K562 (cell line): ENCODE data around the gene UBE2D2. TPM values are rescaled to one million over a fixed set of nuclear protein-coding genes. Genes with fewer than 3 reads are reported as not detected.
A peak's percentile ranks its signal among the peaks of the same experiment; 100 is the strongest.

Source experiments
- GATAD2B ChIP-seq: fragments of 450-650 bp; IDR thresholded peaks from 2 replicates; pipeline ENCODE4 v1.6.1; 2017; ENCODE audit warnings: mild to moderate bottlenecking, borderline replicate concordance
- HNRNPLL ChIP-seq: fragments of 200-400 bp; formaldehyde crosslinking; IDR thresholded peaks from 2 replicates; pipeline ENCODE4 v1.6.1; 2017; ENCODE audit warnings: low read length, low read depth, mild to moderate bottlenecking; ENCODE audit not compliant: poor library complexity, severe bottlenecking
- LEF1 ChIP-seq: fragments of 450-650 bp; IDR thresholded peaks from 2 replicates; pipeline ENCODE4 v1.6.1; 2016; ENCODE audit warnings: mild to moderate bottlenecking
- NCOA6 ChIP-seq: fragments of 450-650 bp; IDR thresholded peaks from 2 replicates; pipeline ENCODE4 v1.6.1; 2017; ENCODE audit warnings: mild to moderate bottlenecking
- ZNF140 ChIP-seq: fragments of 250-450 bp; sonication (Bioruptor Pico); IDR thresholded peaks from 2 replicates; pipeline ENCODE4 v1.8.0; 2021; ENCODE audit warnings: moderate library complexity, mild to moderate bottlenecking, inconsistent platforms
- ZNF146 ChIP-seq: IDR thresholded peaks from one replicate; pipeline ENCODE4 v1.6.1; 2018; ENCODE audit warnings: missing compliant biosample characterization; ENCODE audit not compliant: unreplicated experiment
- polyA plus RNA-seq, 8 experiments: library from polyadenylated mRNA; depleted of rRNA in 4 of 8; stranded (reverse) in 5 of 8; unstranded in 3 of 8; fragments of >200 nt; fragmentation: Nextera tagmentation in 2 of 8; fragmentation: Illumina TruSeq in 1 of 8; extraction: Ambion mirVana in 2 of 8; extraction: Trizol in 1 of 8; gene quantifications; 2 replicates each; pipeline versions ENCODE4 v1.2.1 to v1.2.3, GENCODE V29; 2011 to 2014; ENCODE audit warnings: inconsistent platforms in 1 of 8, missing spikeins in 1 of 8
- total RNA-seq, 7 experiments: library from RNA; depleted of rRNA in 6 of 7; stranded (reverse); fragments of >200 nt in 6 of 7; fragmentation: Illumina TruSeq in 2 of 7; extraction: Trizol in 2 of 7; gene quantifications; 2 replicates each; pipeline versions ENCODE4 v1.2.1 to v1.2.3, GENCODE V29; 2011 to 2021; ENCODE audit warnings: low replicate concordance in 1 of 7
- TF ChIP-seq, protein P1 (sequence below), 3 experiments: IDR thresholded peaks in 2 of 3; conservative IDR thresholded peaks in 1 of 3; 2 replicates each; pipeline ENCODE4 v1.5.1; 2011 to 2012; ENCODE audit warnings: low read length in 3 of 3, mild to moderate bottlenecking in 3 of 3, control low read depth in 2 of 3, improper control_type of control experiment in 1 of 3, inconsistent platforms in 1 of 3, low read depth in 1 of 3, mixed read lengths in 1 of 3, moderate library complexity in 1 of 3; ENCODE audit not compliant: insufficient read depth in 2 of 3
- TF ChIP-seq, protein P2 (sequence below): fragments of 450-650 bp; IDR thresholded peaks from 2 replicates; pipeline ENCODE4 v1.6.1; 2016; ENCODE audit warnings: missing biosample characterization, missing genetic modification characterization
- TF ChIP-seq, protein P3 (sequence below): fragments of 450-650 bp; IDR thresholded peaks from 2 replicates; pipeline ENCODE4 v1.6.1; 2018; ENCODE audit warnings: mild to moderate bottlenecking, low read depth; ENCODE audit not compliant: partially characterized antibody
- TF ChIP-seq, protein P4 (sequence below): fragments of 450-650 bp; IDR thresholded peaks from 2 replicates; pipeline ENCODE4 v1.6.1; 2016; ENCODE audit warnings: borderline replicate concordance
- TF ChIP-seq, protein P5 (sequence below): fragments of 250-450 bp; sonication (Bioruptor Pico); IDR thresholded peaks from 2 replicates; pipeline ENCODE4 v1.5.0; 2020; ENCODE audit warnings: mild to moderate bottlenecking, borderline replicate concordance
- TF ChIP-seq, protein P6 (sequence below): IDR thresholded peaks from 2 replicates; pipeline ENCODE4 v1.6.1; 2011; ENCODE audit not compliant: insufficient read length; ENCODE audit errors: extremely low read depth
- TF ChIP-seq, protein P7 (sequence below): sonication (generic); formaldehyde crosslinking; IDR thresholded peaks from 2 replicates; pipeline ENCODE4 v1.8.0; 2022; ENCODE audit warnings: mild to moderate bottlenecking, missing genetic modification reagents

The UBE2D2 gene
- total and polyA plus RNA-seq, 9 of the 15 experiments (the other 6 are each of a cell fraction or from before 2014, with no cell fraction given): 53.6 to 198 (median 122) TPM

DNA sequence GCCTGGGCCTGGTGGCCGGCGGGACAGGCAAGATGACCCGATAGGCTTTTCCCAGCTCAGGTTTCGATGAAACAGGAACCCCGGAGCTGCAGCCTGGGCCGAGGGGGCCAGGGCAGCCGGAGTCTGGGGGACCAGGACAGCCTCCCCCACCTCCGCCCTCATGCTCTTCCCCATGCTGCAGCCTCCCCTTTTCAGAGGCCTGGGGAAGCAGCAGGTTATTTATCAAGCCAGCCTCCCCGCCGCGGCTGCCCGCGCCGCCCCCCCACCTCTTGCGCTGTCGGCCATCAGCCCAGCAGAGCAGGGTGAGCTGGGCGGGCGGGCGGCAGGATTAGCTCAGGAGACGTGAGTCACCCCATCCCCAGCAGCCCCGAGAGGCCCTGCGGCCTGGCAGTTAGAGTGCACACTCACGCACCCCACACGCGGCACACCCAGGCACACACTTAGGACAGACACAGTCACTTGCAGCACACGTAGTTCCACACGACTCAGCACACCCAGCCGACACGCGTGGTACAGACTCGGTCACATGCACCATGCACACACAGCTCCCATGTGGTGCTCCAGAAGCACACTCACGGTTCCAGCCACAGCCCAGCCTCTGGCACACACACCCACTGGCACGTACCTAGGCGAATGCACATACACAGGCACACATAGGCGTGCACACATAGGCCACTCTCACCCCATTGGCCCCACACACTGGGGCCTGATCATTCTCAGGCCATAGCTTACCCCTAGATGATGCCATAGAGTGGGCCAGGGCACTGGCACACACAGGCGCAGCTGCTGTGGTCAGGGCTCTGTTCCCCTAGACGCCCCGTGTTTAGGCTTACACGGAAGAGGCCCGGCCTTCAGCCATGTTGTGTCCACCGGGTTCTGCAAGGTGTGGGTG is 100.0 kb downstream of the UBE2D2 start (continued):
- TF ChIP-seq, protein P1, sequence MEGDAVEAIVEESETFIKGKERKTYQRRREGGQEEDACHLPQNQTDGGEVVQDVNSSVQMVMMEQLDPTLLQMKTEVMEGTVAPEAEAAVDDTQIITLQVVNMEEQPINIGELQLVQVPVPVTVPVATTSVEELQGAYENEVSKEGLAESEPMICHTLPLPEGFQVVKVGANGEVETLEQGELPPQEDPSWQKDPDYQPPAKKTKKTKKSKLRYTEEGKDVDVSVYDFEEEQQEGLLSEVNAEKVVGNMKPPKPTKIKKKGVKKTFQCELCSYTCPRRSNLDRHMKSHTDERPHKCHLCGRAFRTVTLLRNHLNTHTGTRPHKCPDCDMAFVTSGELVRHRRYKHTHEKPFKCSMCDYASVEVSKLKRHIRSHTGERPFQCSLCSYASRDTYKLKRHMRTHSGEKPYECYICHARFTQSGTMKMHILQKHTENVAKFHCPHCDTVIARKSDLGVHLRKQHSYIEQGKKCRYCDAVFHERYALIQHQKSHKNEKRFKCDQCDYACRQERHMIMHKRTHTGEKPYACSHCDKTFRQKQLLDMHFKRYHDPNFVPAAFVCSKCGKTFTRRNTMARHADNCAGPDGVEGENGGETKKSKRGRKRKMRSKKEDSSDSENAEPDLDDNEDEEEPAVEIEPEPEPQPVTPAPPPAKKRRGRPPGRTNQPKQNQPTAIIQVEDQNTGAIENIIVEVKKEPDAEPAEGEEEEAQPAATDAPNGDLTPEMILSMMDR (IDR thresholded peaks at IDR 0.05 in 2 of 3, conservative IDR thresholded peaks at IDR 0.05 in 1 of 3; ENCODE audit: insufficient read depth in 2 of 3, low read depth in 1 of 3, low read length in 3 of 3): 0 out of 6 replicates have a peak, but pooled peaks of 1 of the 3 experiments have one; percentile 2
- TF ChIP-seq, protein P2, sequence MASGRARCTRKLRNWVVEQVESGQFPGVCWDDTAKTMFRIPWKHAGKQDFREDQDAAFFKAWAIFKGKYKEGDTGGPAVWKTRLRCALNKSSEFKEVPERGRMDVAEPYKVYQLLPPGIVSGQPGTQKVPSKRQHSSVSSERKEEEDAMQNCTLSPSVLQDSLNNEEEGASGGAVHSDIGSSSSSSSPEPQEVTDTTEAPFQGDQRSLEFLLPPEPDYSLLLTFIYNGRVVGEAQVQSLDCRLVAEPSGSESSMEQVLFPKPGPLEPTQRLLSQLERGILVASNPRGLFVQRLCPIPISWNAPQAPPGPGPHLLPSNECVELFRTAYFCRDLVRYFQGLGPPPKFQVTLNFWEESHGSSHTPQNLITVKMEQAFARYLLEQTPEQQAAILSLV (tag): peak; percentile 74
- TF ChIP-seq NCOA6: no peak
- peak; percentile 50 for TF ChIP-seq HNRNPLL
- TF ChIP-seq, protein P3, sequence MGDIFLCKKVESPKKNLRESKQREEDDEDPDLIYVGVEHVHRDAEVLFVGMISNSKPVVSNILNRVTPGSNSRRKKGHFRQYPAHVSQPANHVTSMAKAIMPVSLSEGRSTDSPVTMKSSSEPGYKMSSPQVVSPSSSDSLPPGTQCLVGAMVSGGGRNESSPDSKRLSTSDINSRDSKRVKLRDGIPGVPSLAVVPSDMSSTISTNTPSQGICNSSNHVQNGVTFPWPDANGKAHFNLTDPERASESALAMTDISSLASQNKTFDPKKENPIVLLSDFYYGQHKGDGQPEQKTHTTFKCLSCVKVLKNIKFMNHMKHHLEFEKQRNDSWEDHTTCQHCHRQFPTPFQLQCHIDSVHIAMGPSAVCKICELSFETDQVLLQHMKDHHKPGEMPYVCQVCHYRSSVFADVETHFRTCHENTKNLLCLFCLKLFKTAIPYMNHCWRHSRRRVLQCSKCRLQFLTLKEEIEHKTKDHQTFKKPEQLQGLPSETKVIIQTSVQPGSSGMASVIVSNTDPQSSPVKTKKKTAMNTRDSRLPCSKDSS: no peak
- no peak for TF ChIP-seq ZNF146 (CRISPR knock-in tag)
- TF ChIP-seq ZNF140 (CRISPR knock-in tag): no peak
- TF ChIP-seq, protein P4, sequence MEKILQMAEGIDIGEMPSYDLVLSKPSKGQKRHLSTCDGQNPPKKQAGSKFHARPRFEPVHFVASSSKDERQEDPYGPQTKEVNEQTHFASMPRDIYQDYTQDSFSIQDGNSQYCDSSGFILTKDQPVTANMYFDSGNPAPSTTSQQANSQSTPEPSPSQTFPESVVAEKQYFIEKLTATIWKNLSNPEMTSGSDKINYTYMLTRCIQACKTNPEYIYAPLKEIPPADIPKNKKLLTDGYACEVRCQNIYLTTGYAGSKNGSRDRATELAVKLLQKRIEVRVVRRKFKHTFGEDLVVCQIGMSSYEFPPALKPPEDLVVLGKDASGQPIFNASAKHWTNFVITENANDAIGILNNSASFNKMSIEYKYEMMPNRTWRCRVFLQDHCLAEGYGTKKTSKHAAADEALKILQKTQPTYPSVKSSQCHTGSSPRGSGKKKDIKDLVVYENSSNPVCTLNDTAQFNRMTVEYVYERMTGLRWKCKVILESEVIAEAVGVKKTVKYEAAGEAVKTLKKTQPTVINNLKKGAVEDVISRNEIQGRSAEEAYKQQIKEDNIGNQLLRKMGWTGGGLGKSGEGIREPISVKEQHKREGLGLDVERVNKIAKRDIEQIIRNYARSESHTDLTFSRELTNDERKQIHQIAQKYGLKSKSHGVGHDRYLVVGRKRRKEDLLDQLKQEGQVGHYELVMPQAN: no peak
- TF ChIP-seq GATAD2B: peak; percentile 77
- TF ChIP-seq, protein P5, sequence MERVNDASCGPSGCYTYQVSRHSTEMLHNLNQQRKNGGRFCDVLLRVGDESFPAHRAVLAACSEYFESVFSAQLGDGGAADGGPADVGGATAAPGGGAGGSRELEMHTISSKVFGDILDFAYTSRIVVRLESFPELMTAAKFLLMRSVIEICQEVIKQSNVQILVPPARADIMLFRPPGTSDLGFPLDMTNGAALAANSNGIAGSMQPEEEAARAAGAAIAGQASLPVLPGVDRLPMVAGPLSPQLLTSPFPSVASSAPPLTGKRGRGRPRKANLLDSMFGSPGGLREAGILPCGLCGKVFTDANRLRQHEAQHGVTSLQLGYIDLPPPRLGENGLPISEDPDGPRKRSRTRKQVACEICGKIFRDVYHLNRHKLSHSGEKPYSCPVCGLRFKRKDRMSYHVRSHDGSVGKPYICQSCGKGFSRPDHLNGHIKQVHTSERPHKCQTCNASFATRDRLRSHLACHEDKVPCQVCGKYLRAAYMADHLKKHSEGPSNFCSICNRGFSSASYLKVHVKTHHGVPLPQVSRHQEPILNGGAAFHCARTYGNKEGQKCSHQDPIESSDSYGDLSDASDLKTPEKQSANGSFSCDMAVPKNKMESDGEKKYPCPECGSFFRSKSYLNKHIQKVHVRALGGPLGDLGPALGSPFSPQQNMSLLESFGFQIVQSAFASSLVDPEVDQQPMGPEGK (CRISPR knock-in tag): no peak
- TF ChIP-seq, protein P6, sequence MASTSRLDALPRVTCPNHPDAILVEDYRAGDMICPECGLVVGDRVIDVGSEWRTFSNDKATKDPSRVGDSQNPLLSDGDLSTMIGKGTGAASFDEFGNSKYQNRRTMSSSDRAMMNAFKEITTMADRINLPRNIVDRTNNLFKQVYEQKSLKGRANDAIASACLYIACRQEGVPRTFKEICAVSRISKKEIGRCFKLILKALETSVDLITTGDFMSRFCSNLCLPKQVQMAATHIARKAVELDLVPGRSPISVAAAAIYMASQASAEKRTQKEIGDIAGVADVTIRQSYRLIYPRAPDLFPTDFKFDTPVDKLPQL: no peak
- TF ChIP-seq, protein P7, sequence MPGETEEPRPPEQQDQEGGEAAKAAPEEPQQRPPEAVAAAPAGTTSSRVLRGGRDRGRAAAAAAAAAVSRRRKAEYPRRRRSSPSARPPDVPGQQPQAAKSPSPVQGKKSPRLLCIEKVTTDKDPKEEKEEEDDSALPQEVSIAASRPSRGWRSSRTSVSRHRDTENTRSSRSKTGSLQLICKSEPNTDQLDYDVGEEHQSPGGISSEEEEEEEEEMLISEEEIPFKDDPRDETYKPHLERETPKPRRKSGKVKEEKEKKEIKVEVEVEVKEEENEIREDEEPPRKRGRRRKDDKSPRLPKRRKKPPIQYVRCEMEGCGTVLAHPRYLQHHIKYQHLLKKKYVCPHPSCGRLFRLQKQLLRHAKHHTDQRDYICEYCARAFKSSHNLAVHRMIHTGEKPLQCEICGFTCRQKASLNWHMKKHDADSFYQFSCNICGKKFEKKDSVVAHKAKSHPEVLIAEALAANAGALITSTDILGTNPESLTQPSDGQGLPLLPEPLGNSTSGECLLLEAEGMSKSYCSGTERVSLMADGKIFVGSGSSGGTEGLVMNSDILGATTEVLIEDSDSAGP: no peak
- TF ChIP-seq LEF1: peak; percentile 69
